ENCODE data around the gene SNRK.

The SNRK gene

DNA sequence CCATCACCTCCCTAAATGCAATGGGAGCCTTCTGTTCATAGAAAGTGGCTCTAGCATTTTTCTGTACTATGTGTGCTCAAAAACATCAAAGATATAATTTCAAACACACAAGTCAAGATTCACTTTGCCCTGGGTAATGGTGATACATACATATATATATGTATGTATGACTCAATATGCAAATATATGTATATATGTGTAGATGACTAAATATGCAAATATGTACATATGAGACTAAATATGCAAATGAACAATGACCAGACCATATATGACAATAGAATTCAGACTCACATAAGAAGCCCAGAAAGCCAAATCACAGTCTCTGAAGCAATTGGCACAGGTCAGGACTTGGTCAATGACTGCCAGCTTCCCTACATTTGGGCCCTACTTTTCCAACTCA, 36.9 kb upstream of the SNRK start:
- Histone ChIP-seq H3K9me3 (ENCODE audit: insufficient read depth, low read depth, low read length) (no peaks in the 10 kb centered on the region), H3K4me1 (ENCODE audit: insufficient read depth, low read length, poor library complexity, severe bottlenecking) (peaks cover 4% of the 10 kb centered on the region), H3K4me2 (ENCODE audit: low read depth, low read length, poor library complexity, severe bottlenecking) (no peak overlapping the region), H2AFZ (ENCODE audit: low read length) (no peak overlapping the region), H3K9me2 (replicated peaks; ENCODE audit: low read depth, low read length) (no peaks in the 10 kb centered on the region), H4K20me1 (ENCODE audit: insufficient read depth, low read length, poor library complexity, severe bottlenecking) (no peaks in the 10 kb centered on the region), H3K27me3 (ENCODE audit: insufficient read depth, low read length, poor library complexity, severe bottlenecking) (no peaks in the 10 kb centered on the region), H3F3A (ENCODE audit: low read depth) (no peaks in the 10 kb centered on the region), H3K36me3 (ENCODE audit: insufficient read depth, low read length) (no peaks in the 10 kb centered on the region), H3K9ac (ENCODE audit: low read depth, low read length, poor library complexity, severe bottlenecking) (no peak overlapping the region), H3K79me2 (ENCODE audit: insufficient read depth, low read length) (no peaks in the 10 kb centered on the region), H3K4me3 (ENCODE audit: low read length, poor library complexity, severe bottlenecking) (no peak overlapping the region)
- TF ChIP-seq, protein P1, sequence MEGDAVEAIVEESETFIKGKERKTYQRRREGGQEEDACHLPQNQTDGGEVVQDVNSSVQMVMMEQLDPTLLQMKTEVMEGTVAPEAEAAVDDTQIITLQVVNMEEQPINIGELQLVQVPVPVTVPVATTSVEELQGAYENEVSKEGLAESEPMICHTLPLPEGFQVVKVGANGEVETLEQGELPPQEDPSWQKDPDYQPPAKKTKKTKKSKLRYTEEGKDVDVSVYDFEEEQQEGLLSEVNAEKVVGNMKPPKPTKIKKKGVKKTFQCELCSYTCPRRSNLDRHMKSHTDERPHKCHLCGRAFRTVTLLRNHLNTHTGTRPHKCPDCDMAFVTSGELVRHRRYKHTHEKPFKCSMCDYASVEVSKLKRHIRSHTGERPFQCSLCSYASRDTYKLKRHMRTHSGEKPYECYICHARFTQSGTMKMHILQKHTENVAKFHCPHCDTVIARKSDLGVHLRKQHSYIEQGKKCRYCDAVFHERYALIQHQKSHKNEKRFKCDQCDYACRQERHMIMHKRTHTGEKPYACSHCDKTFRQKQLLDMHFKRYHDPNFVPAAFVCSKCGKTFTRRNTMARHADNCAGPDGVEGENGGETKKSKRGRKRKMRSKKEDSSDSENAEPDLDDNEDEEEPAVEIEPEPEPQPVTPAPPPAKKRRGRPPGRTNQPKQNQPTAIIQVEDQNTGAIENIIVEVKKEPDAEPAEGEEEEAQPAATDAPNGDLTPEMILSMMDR (conservative IDR thresholded peaks at IDR 0.05; ENCODE audit: low read length), result no peak
- TF ChIP-seq EZH2phosphoT487 (IDR thresholded peaks at IDR 0.05; ENCODE audit: borderline replicate concordance), result no peak

DNA sequence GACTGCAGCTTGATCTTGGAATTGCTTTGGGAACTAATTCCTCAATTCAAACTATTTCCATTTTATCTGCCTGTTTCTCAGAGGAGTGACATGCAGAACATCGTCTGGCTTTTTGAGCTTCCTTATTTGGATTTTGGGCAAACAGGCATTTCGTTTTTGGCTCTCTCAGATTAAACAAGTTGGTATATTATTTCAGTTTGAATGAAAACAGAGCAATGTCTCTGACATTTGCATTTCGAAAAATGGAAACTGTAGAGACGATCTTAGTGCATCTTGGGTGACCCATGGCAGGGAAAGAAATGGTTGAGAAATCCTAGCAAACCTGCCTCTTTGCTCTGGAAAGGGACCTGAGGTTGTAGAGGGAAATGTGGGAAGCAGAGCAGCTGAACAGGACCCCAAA, 33.0 kb upstream of the SNRK start:
- Histone ChIP-seq H3K4me3 (ENCODE audit: low read length, poor library complexity, severe bottlenecking) (no peak overlapping the region), H2AFZ (ENCODE audit: low read length) (no peak overlapping the region), H4K20me1 (ENCODE audit: insufficient read depth, low read length, poor library complexity, severe bottlenecking) (no peaks in the 10 kb centered on the region), H3K4me1 (ENCODE audit: insufficient read depth, low read length, poor library complexity, severe bottlenecking) (no peaks in the 10 kb centered on the region), H3F3A (ENCODE audit: low read depth) (no peaks in the 10 kb centered on the region), H3K9me3 (ENCODE audit: insufficient read depth, low read depth, low read length) (no peaks in the 10 kb centered on the region), H3K36me3 (ENCODE audit: insufficient read depth, low read length) (no peaks in the 10 kb centered on the region), H3K79me2 (ENCODE audit: insufficient read depth, low read length) (no peaks in the 10 kb centered on the region), H3K27me3 (ENCODE audit: insufficient read depth, low read length, poor library complexity, severe bottlenecking) (no peaks in the 10 kb centered on the region), H3K9me2 (replicated peaks; ENCODE audit: low read depth, low read length) (no peaks in the 10 kb centered on the region), H3K4me2 (ENCODE audit: low read depth, low read length, poor library complexity, severe bottlenecking) (no peak overlapping the region), H3K9ac (ENCODE audit: low read depth, low read length, poor library complexity, severe bottlenecking) (no peak overlapping the region)
- TF ChIP-seq, protein P1 (conservative IDR thresholded peaks at IDR 0.05; ENCODE audit: low read length), result no peak
- no peak for TF ChIP-seq EZH2phosphoT487 (IDR thresholded peaks at IDR 0.05; ENCODE audit: borderline replicate concordance)

- H3K9me2 ChIP-seq (replicated peaks; ENCODE audit: low read depth, low read length), result no peaks in the 10 kb centered on the region
- TF ChIP-seq EZH2phosphoT487 (IDR thresholded peaks at IDR 0.05; ENCODE audit: borderline replicate concordance), result no peak
- TF ChIP-seq, protein P1 (conservative IDR thresholded peaks at IDR 0.05; ENCODE audit: low read length), result no peak
Measured at GRCh38 chr3:43254125-43254524, 32.2 kb upstream of the SNRK start.

More at GRCh38 chr3:43254125-43254524, 32.2 kb upstream of the SNRK start:
- Histone ChIP-seq H3K9ac (ENCODE audit: low read depth, low read length, poor library complexity, severe bottlenecking) (no peak overlapping the region), H3K36me3 (ENCODE audit: insufficient read depth, low read length) (no peaks in the 10 kb centered on the region), H3K4me1 (ENCODE audit: insufficient read depth, low read length, poor library complexity, severe bottlenecking) (no peaks in the 10 kb centered on the region), H3K79me2 (ENCODE audit: insufficient read depth, low read length) (no peaks in the 10 kb centered on the region), H3K9me3 (ENCODE audit: insufficient read depth, low read depth, low read length) (no peaks in the 10 kb centered on the region), H3K4me2 (ENCODE audit: low read depth, low read length, poor library complexity, severe bottlenecking) (no peak overlapping the region), H3F3A (ENCODE audit: low read depth) (no peaks in the 10 kb centered on the region), H3K27me3 (ENCODE audit: insufficient read depth, low read length, poor library complexity, severe bottlenecking) (no peaks in the 10 kb centered on the region), H4K20me1 (ENCODE audit: insufficient read depth, low read length, poor library complexity, severe bottlenecking) (no peaks in the 10 kb centered on the region), H2AFZ (ENCODE audit: low read length) (no peak overlapping the region), H3K4me3 (ENCODE audit: low read length, poor library complexity, severe bottlenecking) (no peak overlapping the region)
